ENCODE data around the gene PCDHGA6. TPM values are rescaled to one million over a fixed set of nuclear protein-coding genes. Genes with fewer than 3 reads are reported as not detected.
A peak's percentile ranks its signal among the peaks of the same experiment; 100 is the strongest.

PCDHGA6 gene
- total and polyA plus RNA-seq, 2 of the 8 experiments (the other 6 are each of a cell fraction or from before 2014, with no cell fraction given), result 1.4 to 2.0 TPM

- H2AFZ ChIP-seq (ENCODE audit: low read length), result no peak overlapping the region
- FAIRE-seq, result no peak
- H3K14ac ChIP-seq (ENCODE audit: insufficient read length), result no peak overlapping the region
- H2BK15ac ChIP-seq (ENCODE audit: low read length), result no peak overlapping the region
- no peak overlapping the region for H3K4me3 ChIP-seq (ENCODE audit: extremely low read depth in 1 of 4, insufficient read depth in 2 of 4, low read depth in 3 of 4, low read length in 4 of 4)
- H3K79me1 ChIP-seq (ENCODE audit: low read depth, low read length), result peaks cover 2% of the 10 kb centered on the region; the same call in 1 of the 2 replicates
- no peaks in the 10 kb centered on the region for H4K20me1 ChIP-seq (replicated peaks in 1 of 2; ENCODE audit: control insufficient read depth in 1 of 2, insufficient read depth in 2 of 2, low read length in 2 of 2)
- H3K4me1 ChIP-seq (replicated peaks in 1 of 4; ENCODE audit: control insufficient read depth in 3 of 4, insufficient read depth in 4 of 4, low read length in 3 of 4), result no peaks in the 10 kb centered on the region
- H4K91ac ChIP-seq (replicated peaks; ENCODE audit: insufficient read length, low read length), result no peak overlapping the region
- no peak overlapping the region for H3K9ac ChIP-seq (replicated peaks in 1 of 4; ENCODE audit: extremely low read depth in 1 of 4, low read depth in 3 of 4, low read length in 3 of 4)
- H3K9me3 ChIP-seq (ENCODE audit: insufficient read depth in 2 of 2, low read depth in 1 of 2, low read length in 1 of 2), result peaks cover 42 to 54% of the 10 kb centered on the region in 2 experiments
- H3K36me3 ChIP-seq (ENCODE audit: control insufficient read depth in 2 of 4, insufficient read depth in 4 of 4, low read length in 3 of 4), result peaks cover 0 to 21% (median 3%) of the 10 kb centered on the region in 4 experiments; a peak in 3 of 8 replicates
- H2AK5ac ChIP-seq (ENCODE audit: low read depth, low read length), result no peak overlapping the region
- DNase-seq (ENCODE audit: low read depth in 1 of 2, low spot score in 2 of 2), result peak in 1 of 2 experiments; percentile 39
- no peak overlapping the region for H3K27ac ChIP-seq (ENCODE audit: low read depth, low read length)
- 95% methylated on average over 44 of the region's 53 CpGs; no CpG with 5 or more reads in 1 of the 2 experiments for WGBS, 2 experiments (ENCODE audit: extremely low coverage in 1 of 2, insufficient coverage in 1 of 2, insufficient read length in 1 of 2, insufficient replicate concordance in 2 of 2, low coverage in 1 of 2, low lambda C conversion rate in 2 of 2, missing lambda C conversion rate in 1 of 2)
- H3K23ac ChIP-seq (ENCODE audit: insufficient read length), result no peak overlapping the region
- no peaks in the 10 kb centered on the region; a peak in 1 of 4 replicates for H3K79me2 ChIP-seq (ENCODE audit: control insufficient read depth in 1 of 2, insufficient read depth in 2 of 2, low read length in 2 of 2)
- H4K8ac ChIP-seq (ENCODE audit: extremely low read depth, insufficient read depth, low read length), result no peak overlapping the region
- H3K27me3 ChIP-seq (replicated peaks in 1 of 4; ENCODE audit: control insufficient read depth in 3 of 4, extremely low read depth in 1 of 4, insufficient read depth in 3 of 4, low read length in 3 of 4), result no peaks in the 10 kb centered on the region
- H4K5ac ChIP-seq (ENCODE audit: insufficient read length, low read depth, low read length), result no peak overlapping the region
- no peak overlapping the region for H3K4me2 ChIP-seq (ENCODE audit: insufficient read depth in 1 of 2, low read depth in 2 of 2, low read length in 2 of 2)
- H2BK120ac ChIP-seq (replicated peaks; ENCODE audit: low read depth, low read length), result no peak overlapping the region
- H3K4ac ChIP-seq (replicated peaks; ENCODE audit: insufficient read length, low read depth, low read length), result no peak overlapping the region
- H3K18ac ChIP-seq (ENCODE audit: extremely low read depth, low read length), result no peak overlapping the region
- no peaks in the 10 kb centered on the region for H3K23me2 ChIP-seq (ENCODE audit: low read depth, low read length)
- no peak overlapping the region for H3K56ac ChIP-seq (replicated peaks; ENCODE audit: insufficient read length, low read depth, low read length)
- POLR2A ChIA-PET (ENCODE audit: partially characterized antibody), result interaction anchor here (0.7 to 1.4 kb wide), 2 partner anchors 23 to 86 kb away, joined by 3 to 5 read pairs; no protein-coding TSS in a partner anchor
- no peak overlapping the region for H2BK20ac ChIP-seq (ENCODE audit: low read length)
- H2BK5ac ChIP-seq (ENCODE audit: low read depth, low read length), result no peak overlapping the region
- H2BK12ac ChIP-seq (ENCODE audit: low read depth, low read length), result no peak overlapping the region
- CTCF ChIA-PET (ENCODE audit: partially characterized antibody), result interaction anchor here (0.5 to 3.1 kb wide), 19 partner anchors 15 to 282 kb away, joined by 3 to 10 read pairs (median 3); partner anchors contain the start of genes PCDHB14, PCDHGA10 and PCDHGB6
- peak; percentile 10 to 31; a peak in 2 of 4 replicates for TF ChIP-seq RAD21 (IDR thresholded peaks at IDR 0.05 in 1 of 2, conservative IDR thresholded peaks at IDR 0.05 in 1 of 2; ENCODE audit: low read depth in 2 of 2, low read length in 2 of 2)
- TF ChIP-seq, protein P1, sequence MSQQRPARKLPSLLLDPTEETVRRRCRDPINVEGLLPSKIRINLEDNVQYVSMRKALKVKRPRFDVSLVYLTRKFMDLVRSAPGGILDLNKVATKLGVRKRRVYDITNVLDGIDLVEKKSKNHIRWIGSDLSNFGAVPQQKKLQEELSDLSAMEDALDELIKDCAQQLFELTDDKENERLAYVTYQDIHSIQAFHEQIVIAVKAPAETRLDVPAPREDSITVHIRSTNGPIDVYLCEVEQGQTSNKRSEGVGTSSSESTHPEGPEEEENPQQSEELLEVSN (IDR thresholded peaks at IDR 0.05), result peak; percentile 14; the same call in 1 of the 2 replicates
Measured at GRCh38 chr5:141427783-141428426, 54.2 kb downstream of the PCDHGA6 start.

Data from H1 (cell line).